MCF 10A (cell line): ENCODE data around the gene BSG. TPM values are rescaled to one million over a fixed set of nuclear protein-coding genes. Genes with fewer than 3 reads are reported as not detected.
"Not testable (repeated sequence)": the region's sequence is repeated elsewhere in the genome, so short reads cannot be mapped to it uniquely, and the experiment has no call there.

Experiments
- BruUV-seq: library from RNA; stranded (reverse); fragments of 400-500 nt; replicated peaks from 2 replicates; lab custom pipeline; 2021; lab: Mats Ljungman, UMichigan
- CTCF ChIA-PET: fragments of 300-600 bp; sonication (Branson Sonifier 250); formaldehyde crosslinking; extraction: SDS; loops from one replicate; lab custom pipeline; 2021; ENCODE audit warnings: antibody characterized with exemption, inconsistent platforms; lab: Yijun Ruan, JAX
- POLR2A ChIA-PET: fragments of 300-600, 350-650 bp; sonication (Branson Sonifier 250); formaldehyde crosslinking; extraction: SDS; loops from one replicate; lab custom pipeline; 2020; ENCODE audit warnings: antibody characterized with exemption, inconsistent platforms; lab: Yijun Ruan, JAX
- DNase-seq: peaks from one replicate; pipeline ENCODE4 v3.0.0-alpha.2; 2018; ENCODE audit not compliant: unreplicated experiment
- H3K27ac Mint-ChIP-seq: one replicate; pipeline ENCODE4 v1.8.0; 2022; ENCODE audit warnings: mild to moderate bottlenecking, low read depth, mixed read lengths; ENCODE audit not compliant: unreplicated experiment
- H3K27me3 Mint-ChIP-seq: one replicate; pipeline ENCODE4 v1.8.0; 2022; ENCODE audit warnings: mixed read lengths; ENCODE audit not compliant: insufficient read depth, unreplicated experiment
- H3K36me3 Mint-ChIP-seq: one replicate; pipeline ENCODE4 v1.8.0; 2022; ENCODE audit warnings: mild to moderate bottlenecking, moderate library complexity, mixed read lengths; ENCODE audit not compliant: insufficient read depth, unreplicated experiment
- H3K4me1 Mint-ChIP-seq: one replicate; pipeline ENCODE4 v1.8.0; 2022; ENCODE audit warnings: mixed read lengths; ENCODE audit not compliant: insufficient read depth, unreplicated experiment
- H3K4me3 Mint-ChIP-seq: one replicate; pipeline ENCODE4 v1.8.0; 2022; ENCODE audit warnings: mild to moderate bottlenecking, moderate library complexity, mixed read lengths; ENCODE audit not compliant: unreplicated experiment
- H3K9me3 Mint-ChIP-seq: one replicate; pipeline ENCODE4 v1.8.0; 2022; ENCODE audit warnings: mixed read lengths; ENCODE audit not compliant: unreplicated experiment
- CTCF ChIP-seq: fragments of 200-600 bp; IDR thresholded peaks from one replicate; pipeline ENCODE4 v1.8.0; 2022; ENCODE audit warnings: antibody characterized with exemption, mild to moderate bottlenecking; ENCODE audit not compliant: unreplicated experiment
- intact Hi-C: fragments of 100-400 bp; cut with micrococcal nuclease; formaldehyde crosslinking; loops from 2 replicates; pipeline ENCODE4 v1.14.1; 2022
- total RNA-seq: library from RNA; stranded (reverse); gene quantifications from 2 replicates; pipeline ENCODE4 v1.2.3, GENCODE V29; 2022

Gene BSG
- total RNA-seq, 1 experiment from 2014 or later: 557 TPM

DNA sequence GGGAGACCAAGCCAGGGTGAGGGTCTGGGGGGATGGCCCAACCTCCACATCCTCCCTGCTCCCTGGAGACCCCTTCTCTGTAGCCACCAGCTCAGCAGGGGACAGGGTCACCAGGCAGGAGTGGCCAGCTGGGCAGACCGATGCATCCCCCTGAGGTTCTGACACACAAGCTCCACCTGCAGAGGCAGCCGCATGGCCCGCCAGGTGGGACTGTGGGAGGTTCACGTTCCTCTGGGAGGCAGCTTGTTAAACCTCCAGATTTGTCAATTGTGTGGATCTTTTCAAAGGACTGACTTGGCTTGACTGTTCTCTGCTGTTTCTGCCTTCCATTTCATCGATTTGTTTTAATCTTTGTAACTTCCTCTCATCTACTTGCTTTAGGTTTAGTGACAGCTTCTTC, 52.9 kb downstream of the BSG start:
- H3K4me3 Mint-ChIP-seq: no peak overlapping the region
- peaks cover 43% of the 10 kb centered on the region for H3K36me3 Mint-ChIP-seq
- H3K4me1 Mint-ChIP-seq: peaks cover 5% of the 10 kb centered on the region
- CTCF ChIA-PET: interaction anchor here (0.6 kb wide), 1 partner anchor 98 kb away, joined by 3 read pairs; no protein-coding TSS in a partner anchor
- BruUV-seq: no TSS peak
- H3K9me3 Mint-ChIP-seq: no peaks in the 10 kb centered on the region
- no peak for DNase-seq
- no peaks in the 10 kb centered on the region for H3K27me3 Mint-ChIP-seq
- POLR2A ChIA-PET: interaction anchor here (0.6 to 1.9 kb wide), 2 partner anchors 13 to 58 kb away, joined by 3 to 4 read pairs; no protein-coding TSS in a partner anchor
- intact Hi-C loops: no loop called here
- H3K27ac Mint-ChIP-seq: no peak overlapping the region
- no peak for TF ChIP-seq CTCF

DNA sequence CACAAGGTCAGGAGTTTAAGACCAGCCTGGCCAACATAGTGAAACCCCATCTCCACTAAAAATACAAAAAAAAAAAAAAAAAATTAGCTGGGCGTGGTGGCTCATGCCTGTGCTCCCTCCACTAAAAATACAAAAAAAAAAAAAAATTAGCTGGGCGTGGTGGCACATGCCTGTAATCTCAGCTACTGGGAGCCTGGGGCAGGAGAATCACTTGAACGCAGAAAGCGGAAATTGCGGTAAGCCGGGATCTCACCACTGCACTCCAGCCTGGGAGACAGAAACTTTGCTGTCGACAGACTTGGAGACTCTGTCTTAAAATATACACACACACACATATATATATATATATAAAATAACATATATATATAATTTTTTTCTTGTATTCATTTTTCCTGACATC, 54.2 kb downstream of the BSG start:
- CTCF ChIA-PET, DNase-seq, H3K9me3 Mint-ChIP-seq, intact Hi-C loops, H3K27me3 Mint-ChIP-seq, H3K4me1 Mint-ChIP-seq, H3K27ac Mint-ChIP-seq, BruUV-seq, H3K4me3 Mint-ChIP-seq: not testable (repeated sequence)
- POLR2A ChIA-PET: interaction anchor here (1.1 to 1.9 kb wide), 2 partner anchors 9 to 14 kb away, joined by 3 to 4 read pairs; no protein-coding TSS in a partner anchor
- peaks cover 44% of the 10 kb centered on the region for H3K36me3 Mint-ChIP-seq

GRCh38 chr19:628168-628567, 55.8 kb downstream of the BSG start:
- TF ChIP-seq CTCF: peak; percentile 14
- ChIA-PET CTCF (interaction anchor here (0.6 to 1.0 kb wide), 4 partner anchors 35 to 103 kb away, joined by 3 read pairs; partner anchors contain the start of gene RNF126), POLR2A (interaction anchor here (0.9 to 1.1 kb wide), 2 partner anchors 29 to 56 kb away, joined by 3 to 4 read pairs; partner anchors contain the start of gene BSG)
- Mint-ChIP-seq H3K27ac (no peak overlapping the region), H3K4me1 (peaks cover 5% of the 10 kb centered on the region), H3K36me3 (peaks cover 49% of the 10 kb centered on the region), H3K4me3 (no peak overlapping the region), H3K9me3 (no peaks in the 10 kb centered on the region), H3K27me3 (no peaks in the 10 kb centered on the region)
- DNase-seq: no peak
- intact Hi-C loops: no loop called here
- BruUV-seq: no TSS peak

DNA sequence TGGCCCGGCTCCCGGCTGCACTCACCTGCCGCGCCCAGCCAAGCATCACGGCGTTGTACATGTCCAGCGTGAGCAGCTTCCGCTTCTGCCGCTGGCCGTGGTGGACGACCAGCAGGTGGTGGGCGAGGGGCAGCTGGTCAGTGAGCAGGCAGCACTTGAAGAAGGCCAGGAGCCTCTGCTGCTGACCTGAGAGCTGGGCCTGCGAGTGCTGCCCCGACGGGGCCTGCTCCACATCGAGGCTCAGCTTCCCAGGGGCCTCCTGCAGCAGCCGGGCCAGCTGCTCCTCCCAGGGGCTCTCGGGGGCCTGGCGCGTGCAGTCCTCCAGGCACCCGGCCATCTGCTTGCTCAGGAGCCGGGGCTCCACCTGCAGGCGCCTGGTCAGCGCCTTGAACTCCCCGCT, 57.1 kb downstream of the BSG start:
- DNase-seq, H3K9me3 Mint-ChIP-seq, H3K4me1 Mint-ChIP-seq, H3K27ac Mint-ChIP-seq, H3K27me3 Mint-ChIP-seq, BruUV-seq, H3K4me3 Mint-ChIP-seq, intact Hi-C loops: not testable (repeated sequence)
- CTCF ChIA-PET: interaction anchor here (0.6 kb wide), 1 partner anchor 42 kb away, joined by 3 read pairs; no protein-coding TSS in a partner anchor
- POLR2A ChIA-PET: interaction anchor here (0.6 to 1.1 kb wide), 2 partner anchors 17 to 58 kb away, joined by 3 read pairs; partner anchors contain the start of gene BSG
- H3K36me3 Mint-ChIP-seq: peaks cover 42% of the 10 kb centered on the region

DNA sequence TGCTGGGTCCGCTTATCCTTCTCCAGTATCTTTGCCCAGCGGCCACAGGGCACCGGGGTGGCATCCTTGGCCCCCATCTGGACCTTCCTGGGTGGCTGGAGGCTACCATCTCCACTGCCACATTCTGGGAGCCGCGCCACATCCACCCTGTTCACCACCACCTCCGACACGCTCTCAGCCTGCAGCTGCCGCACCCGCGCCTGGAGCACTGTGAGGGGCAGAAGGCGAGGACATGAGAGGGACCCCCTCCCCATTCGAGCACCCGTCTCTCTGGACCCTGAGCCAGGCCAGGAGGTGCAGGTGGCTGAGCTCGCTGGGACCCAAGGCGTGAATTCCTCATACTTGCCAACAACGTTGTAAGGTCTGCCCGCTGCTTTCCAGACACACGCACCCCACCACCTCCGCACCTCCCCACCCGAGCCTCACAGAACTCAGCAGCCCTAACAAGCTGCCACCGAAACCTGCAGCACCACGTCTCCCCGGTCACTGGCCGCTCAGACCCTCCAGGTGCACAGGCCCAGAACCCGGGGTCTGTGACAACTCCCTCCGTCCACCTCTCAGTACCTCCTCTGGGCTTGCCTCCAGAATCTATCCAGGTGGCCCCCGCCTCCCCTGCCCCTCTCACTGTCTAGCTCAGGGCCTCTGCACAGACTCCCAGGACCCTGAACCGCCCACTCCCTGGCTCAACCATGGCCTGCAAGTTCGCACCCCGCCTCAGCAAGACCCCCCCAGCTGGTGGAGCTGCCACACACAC, 57.7 kb downstream of the BSG start:
- Mint-ChIP-seq H3K27me3 (no peaks in the 10 kb centered on the region), H3K9me3 (no peaks in the 10 kb centered on the region), H3K4me1 (peaks cover 5% of the 10 kb centered on the region), H3K4me3 (no peak overlapping the region), H3K36me3 (peaks cover 39% of the 10 kb centered on the region), H3K27ac (no peak overlapping the region)
- no peak for DNase-seq
- intact Hi-C loops: no loop called here
- no peak for TF ChIP-seq CTCF
- POLR2A ChIA-PET: interaction anchor here (0.6 kb wide), 1 partner anchor 18 kb away, joined by 3 read pairs; no protein-coding TSS in a partner anchor
- CTCF ChIA-PET: interaction anchor here (0.6 kb wide), 1 partner anchor 1668 kb away, joined by 3 read pairs; no protein-coding TSS in a partner anchor
- BruUV-seq: no TSS peak
